A673 (cell line): ENCODE results near the gene CBX5. TPM values are rescaled to one million over a fixed set of nuclear protein-coding genes. Genes with fewer than 3 reads are reported as not detected.

Experiments used
- BruUV-seq: library from RNA; stranded (reverse); fragments of 400-500 nt; replicated peaks from 2 replicates; lab custom pipeline; 2021; lab: Mats Ljungman, UMichigan
- CTCF ChIA-PET: fragments of 300-600 bp; sonication (Branson Sonifier 250); formaldehyde crosslinking; loops from one replicate; lab custom pipeline; 2022; ENCODE audit warnings: antibody characterized with exemption; lab: Charles Lee
- POLR2A ChIA-PET: fragments of 300-600 bp; sonication (Branson Sonifier 250); formaldehyde crosslinking; loops from one replicate; lab custom pipeline; 2022; ENCODE audit warnings: antibody characterized with exemption; ENCODE audit not compliant: low non-redundant PET; lab: Charles Lee
- DNase-seq: peaks from one replicate; pipeline ENCODE4 v3.0.0-alpha.2; 2015; ENCODE audit warnings: low spot score
- H3K27ac ChIP-seq: fragments of 200-600 bp; sonication (generic); 2 replicates; pipeline ENCODE4 v1.5.1; 2016; ENCODE audit warnings: mixed run types, low read depth, mild to moderate bottlenecking, mixed read lengths, antibody characterized with exemption, low read length; ENCODE audit not compliant: poor library complexity, severe bottlenecking
- H3K27me3 ChIP-seq: fragments of 200-600 bp; sonication (generic); replicated peaks from 2 replicates; pipeline ENCODE4 v1.6.1; 2017; ENCODE audit warnings: mixed run types, low read depth, mild to moderate bottlenecking, mixed read lengths, antibody characterized with exemption, low read length; ENCODE audit not compliant: insufficient read depth, poor library complexity
- H3K36me3 ChIP-seq: fragments of 200-600 bp; sonication (generic); 2 replicates; pipeline ENCODE4 v1.6.1; 2016; ENCODE audit warnings: mixed run types, mild to moderate bottlenecking, mixed read lengths, antibody characterized with exemption, low read length; ENCODE audit not compliant: insufficient read depth, poor library complexity, severe bottlenecking
- H3K4me1 ChIP-seq: fragments of 200-600 bp; sonication (generic); 2 replicates; pipeline ENCODE4 v1.6.1; 2017; ENCODE audit warnings: mixed run types, mild to moderate bottlenecking, mixed read lengths, antibody characterized with exemption, low read length; ENCODE audit not compliant: insufficient read depth, poor library complexity, severe bottlenecking
- H3K4me3 ChIP-seq: fragments of 200-600 bp; sonication (generic); 2 replicates; pipeline ENCODE4 v1.5.1; 2016; ENCODE audit warnings: low read depth, mixed run types, mild to moderate bottlenecking, mixed read lengths, low read length; ENCODE audit not compliant: poor library complexity, severe bottlenecking
- H3K9me3 ChIP-seq: fragments of 200-600 bp; sonication (generic); 2 replicates; pipeline ENCODE4 v1.6.1; 2016; ENCODE audit warnings: mixed run types, low read depth, mild to moderate bottlenecking, mixed read lengths, antibody characterized with exemption, low read length; ENCODE audit not compliant: poor library complexity, severe bottlenecking
- EZH2 ChIP-seq: fragments of 200-600 bp; sonication (generic); IDR thresholded peaks from 2 replicates; pipeline ENCODE4 v1.6.1; 2017; ENCODE audit warnings: borderline replicate concordance, low read depth, mild to moderate bottlenecking, mixed read lengths, antibody characterized with exemption, low read length; ENCODE audit not compliant: poor library complexity, severe bottlenecking
- intact Hi-C: fragments of 100-400 bp; cut with micrococcal nuclease; formaldehyde crosslinking; loops from one replicate; pipeline ENCODE4 v1.10.0; 2022; ENCODE audit not compliant: unreplicated experiment
- total RNA-seq: library from RNA; stranded (reverse); gene quantifications from 2 replicates; pipeline ENCODE4 v1.2.3, GENCODE V29; 2021
- TF ChIP-seq, protein P1 (sequence below): fragments of 300-800, 200-600 bp; sonication (generic); conservative IDR thresholded peaks from 2 replicates; pipeline ENCODE4 v1.5.1; 2017; ENCODE audit warnings: low read depth, mild to moderate bottlenecking, antibody characterized with exemption, low read length, moderate library complexity, mixed read lengths

CBX5 gene
- total RNA-seq, 1 experiment from 2014 or later, result 254 TPM

DNA sequence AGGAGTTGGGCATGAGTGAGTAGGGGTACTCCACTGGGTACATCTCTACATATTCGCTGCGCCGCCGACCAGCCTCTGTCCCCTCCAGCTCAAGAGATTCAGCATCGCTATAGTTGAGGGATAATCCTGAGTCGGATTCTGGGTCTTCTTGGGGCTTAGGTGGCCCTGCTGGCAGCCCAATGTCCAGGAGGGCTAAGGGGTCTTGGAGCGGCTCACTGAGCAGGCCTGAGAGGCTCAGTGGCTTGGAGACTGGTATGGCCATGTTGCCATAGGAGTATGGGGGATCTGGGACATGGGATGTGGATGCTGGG, 13.0 kb upstream of the CBX5 start:
- Histone ChIP-seq H3K9me3 (no peaks in the 10 kb centered on the region), H3K27me3 (no peaks in the 10 kb centered on the region), H3K4me3 (no peak overlapping the region), H3K27ac (no peak overlapping the region), H3K36me3 (peaks cover 7% of the 10 kb centered on the region), H3K4me1 (no peaks in the 10 kb centered on the region)
- intact Hi-C loops, result no loop called here
- ChIA-PET POLR2A (interaction anchor here (0.6 to 0.7 kb wide), 2 partner anchors 9 to 13 kb away, joined by 3 to 7 read pairs; partner anchors contain the start of gene CBX5), CTCF (interaction anchor here (0.9 to 2.7 kb wide), 4 partner anchors 28 to 39 kb away, joined by 3 to 14 read pairs (median 4); partner anchors contain the start of gene COPZ1)
- TF ChIP-seq, protein P1, sequence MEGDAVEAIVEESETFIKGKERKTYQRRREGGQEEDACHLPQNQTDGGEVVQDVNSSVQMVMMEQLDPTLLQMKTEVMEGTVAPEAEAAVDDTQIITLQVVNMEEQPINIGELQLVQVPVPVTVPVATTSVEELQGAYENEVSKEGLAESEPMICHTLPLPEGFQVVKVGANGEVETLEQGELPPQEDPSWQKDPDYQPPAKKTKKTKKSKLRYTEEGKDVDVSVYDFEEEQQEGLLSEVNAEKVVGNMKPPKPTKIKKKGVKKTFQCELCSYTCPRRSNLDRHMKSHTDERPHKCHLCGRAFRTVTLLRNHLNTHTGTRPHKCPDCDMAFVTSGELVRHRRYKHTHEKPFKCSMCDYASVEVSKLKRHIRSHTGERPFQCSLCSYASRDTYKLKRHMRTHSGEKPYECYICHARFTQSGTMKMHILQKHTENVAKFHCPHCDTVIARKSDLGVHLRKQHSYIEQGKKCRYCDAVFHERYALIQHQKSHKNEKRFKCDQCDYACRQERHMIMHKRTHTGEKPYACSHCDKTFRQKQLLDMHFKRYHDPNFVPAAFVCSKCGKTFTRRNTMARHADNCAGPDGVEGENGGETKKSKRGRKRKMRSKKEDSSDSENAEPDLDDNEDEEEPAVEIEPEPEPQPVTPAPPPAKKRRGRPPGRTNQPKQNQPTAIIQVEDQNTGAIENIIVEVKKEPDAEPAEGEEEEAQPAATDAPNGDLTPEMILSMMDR, result no peak
- no peak for TF ChIP-seq EZH2
- BruUV-seq, result no TSS peak
- DNase-seq, result no peak

DNA sequence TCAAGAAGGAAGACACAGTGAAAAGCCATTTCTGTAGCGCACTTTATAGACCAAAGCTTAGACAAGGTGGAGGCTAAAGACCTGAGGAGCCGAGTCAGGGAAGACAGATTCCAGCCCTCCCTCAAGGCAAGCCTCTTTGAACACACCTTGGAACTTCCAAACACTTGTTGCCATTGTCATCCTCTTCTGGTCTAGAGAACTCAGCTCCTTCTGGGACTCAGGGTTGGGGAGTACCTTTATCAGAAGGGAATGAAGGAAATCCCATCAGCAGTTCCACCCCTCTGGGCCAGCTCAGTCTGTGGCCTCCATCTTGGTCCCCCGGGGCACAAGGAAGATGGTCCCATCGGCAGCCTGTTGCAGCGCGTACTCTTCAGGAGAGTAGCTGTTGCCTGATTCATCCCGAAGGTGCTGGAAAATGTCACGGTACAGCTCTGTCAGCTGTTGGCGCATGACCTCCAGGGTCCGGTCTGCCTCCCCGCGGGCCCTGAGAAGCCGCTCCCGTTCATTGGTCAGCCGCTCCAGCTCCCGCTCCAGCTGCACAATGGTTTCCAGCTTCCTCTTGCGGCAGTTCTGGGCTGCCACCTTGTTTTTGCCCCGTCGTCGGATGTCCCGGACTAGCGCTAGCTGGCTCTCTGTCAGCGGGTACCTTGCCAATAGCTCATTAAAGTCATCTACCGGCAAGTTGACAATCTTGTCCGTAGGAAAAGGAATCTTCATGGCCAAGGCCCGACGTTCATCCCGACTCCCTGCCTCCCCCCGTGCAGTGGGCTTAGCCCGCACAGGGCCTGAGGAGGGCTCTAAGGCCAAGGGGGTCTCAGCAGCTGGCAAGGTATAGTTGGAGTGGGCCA, 12.4 kb upstream of the CBX5 start:
- TF ChIP-seq EZH2, result no peak
- no peaks in the 10 kb centered on the region for H3K9me3 ChIP-seq
- intact Hi-C loops, result no loop called here
- POLR2A ChIA-PET, result interaction anchor here (0.6 to 1.1 kb wide), 4 partner anchors 8 to 62 kb away, joined by 3 to 7 read pairs (median 4); partner anchors contain the start of genes CBX5 and HNRNPA1
- CTCF ChIA-PET, result interaction anchor here (0.9 to 2.7 kb wide), 3 partner anchors 28 to 38 kb away, joined by 3 to 14 read pairs (median 4); partner anchors contain the start of gene COPZ1
- DNase-seq, result no peak
- H3K27ac ChIP-seq, result no peak overlapping the region
- H3K27me3 ChIP-seq, result no peaks in the 10 kb centered on the region
- H3K36me3 ChIP-seq, result peaks cover 12% of the 10 kb centered on the region
- H3K4me1 ChIP-seq, result no peaks in the 10 kb centered on the region
- BruUV-seq, result no TSS peak
- no peak overlapping the region for H3K4me3 ChIP-seq

DNA sequence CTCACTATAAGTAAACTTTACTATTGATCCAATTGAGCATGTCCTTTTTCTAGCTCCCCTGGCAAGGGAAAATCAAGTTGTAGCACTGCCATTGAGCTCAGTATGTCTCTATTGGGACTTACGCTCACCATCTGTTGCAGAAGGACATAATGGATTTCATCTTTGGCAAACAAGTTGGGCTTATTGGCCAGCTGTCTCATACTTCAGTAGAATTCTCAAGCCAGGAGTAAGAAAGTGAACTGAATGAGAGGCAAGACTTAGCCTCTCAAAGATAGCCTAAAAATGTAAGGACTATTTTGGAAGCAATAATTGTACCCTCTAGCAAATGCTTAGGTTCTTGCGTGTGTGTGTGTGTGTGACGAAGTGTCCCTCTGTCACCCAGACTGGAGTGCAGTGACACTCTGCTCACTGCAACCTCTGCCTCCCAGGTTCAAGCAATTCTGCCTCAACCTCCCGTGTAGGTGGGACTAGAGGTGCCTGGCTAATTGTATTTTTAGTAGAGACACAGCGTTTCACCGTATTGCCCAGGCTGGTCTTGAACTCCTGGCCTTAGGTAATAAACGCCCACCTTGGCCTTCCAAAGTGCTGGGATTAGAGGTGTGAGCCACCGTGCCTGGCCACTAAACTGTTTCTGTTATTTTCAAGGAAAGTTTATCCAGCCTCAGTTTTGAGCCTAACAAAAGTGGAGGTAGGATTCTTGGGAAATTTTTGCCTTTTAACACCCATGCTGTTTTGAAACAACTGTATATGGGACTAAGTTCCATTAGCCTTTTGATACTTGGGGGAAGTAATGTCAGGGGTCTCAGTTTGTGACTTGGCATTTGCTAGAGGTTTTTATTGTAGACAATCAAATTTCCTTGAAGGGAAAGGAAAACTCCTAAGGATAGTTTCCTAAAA, 7.6 kb upstream of the CBX5 start:
- no TSS peak for BruUV-seq
- Histone ChIP-seq H3K27me3 (no peaks in the 10 kb centered on the region), H3K4me1 (peaks cover 8% of the 10 kb centered on the region), H3K27ac (peak overlapping the region; percentile 32), H3K36me3 (peaks cover 60% of the 10 kb centered on the region), H3K9me3 (no peaks in the 10 kb centered on the region), H3K4me3 (no peak overlapping the region)
- intact Hi-C loops, result no loop called here
- no peak for DNase-seq
- ChIA-PET POLR2A (interaction anchor here (0.8 to 2.6 kb wide), 2 partner anchors 7 to 38 kb away, joined by 4 to 12 read pairs; partner anchors contain the start of genes CBX5, COPZ1 and HNRNPA1), CTCF (no interaction called here)
- TF ChIP-seq, protein P1, result no peak
- no peak for TF ChIP-seq EZH2
